ENCODE data around the gene GRM7.
A peak's percentile ranks its signal among the peaks of the same experiment; 100 is the strongest.

GRM7 gene

DNA sequence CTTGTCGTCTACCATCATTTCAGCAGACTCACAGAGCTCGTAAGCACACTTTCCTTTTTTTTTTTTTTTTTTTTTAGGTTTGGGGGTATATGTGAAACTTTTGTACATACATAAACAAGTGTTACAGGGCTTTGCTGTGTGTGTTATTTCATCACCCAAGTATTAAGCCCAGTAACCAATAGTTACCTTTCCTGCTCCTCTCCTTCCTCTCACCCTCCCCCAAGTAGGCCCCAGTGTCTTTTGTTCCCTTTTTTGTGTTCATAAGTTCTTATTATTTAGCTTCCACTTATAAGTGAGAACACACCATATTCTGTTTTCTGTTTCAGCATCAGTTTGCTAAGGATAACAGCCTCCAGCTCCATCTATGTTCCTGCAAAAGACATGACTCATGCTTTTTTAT is 746.8 kb downstream of the GRM7 start:
- DNase-seq: peak; percentile 16

DNA sequence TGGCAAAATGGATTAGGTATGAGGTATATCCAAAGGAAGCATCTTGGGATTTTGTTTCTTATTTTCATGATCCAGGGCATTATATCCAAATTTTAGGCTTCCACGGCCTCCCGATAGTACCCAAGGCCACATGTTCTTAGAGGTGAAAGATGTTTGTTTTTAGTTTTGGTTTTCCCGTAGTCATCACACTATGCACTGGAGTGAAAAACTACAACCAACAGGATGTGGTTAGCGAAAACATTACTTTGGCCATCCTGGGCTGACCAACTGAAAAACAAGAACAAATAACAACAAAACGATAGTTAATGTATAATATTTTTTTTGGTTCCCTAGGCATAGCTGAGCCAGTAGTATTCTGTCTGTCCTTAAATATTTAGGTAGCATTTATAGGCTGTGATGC is 749.7 kb downstream of the GRM7 start:
- DNase-seq: no peak

DNA sequence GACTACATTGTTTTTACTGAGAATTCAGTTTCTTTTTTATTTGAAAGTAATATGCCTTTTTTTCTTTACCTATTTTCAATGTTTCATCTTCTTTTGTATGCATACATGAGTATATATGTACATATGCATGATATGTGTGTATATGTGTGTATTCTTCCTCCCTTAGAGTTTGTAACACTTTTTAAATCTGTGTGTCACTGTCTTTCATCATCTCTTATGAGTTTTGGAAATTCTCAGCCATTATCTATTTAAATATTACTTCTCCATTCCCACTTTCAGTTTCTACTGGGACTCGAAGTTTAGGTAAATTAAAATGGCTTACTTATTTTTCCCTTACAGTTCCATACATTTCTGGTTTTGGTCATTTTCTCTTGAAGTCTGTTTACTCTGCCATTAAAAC is 754.1 kb downstream of the GRM7 start:
- DNase-seq: no peak

DNA sequence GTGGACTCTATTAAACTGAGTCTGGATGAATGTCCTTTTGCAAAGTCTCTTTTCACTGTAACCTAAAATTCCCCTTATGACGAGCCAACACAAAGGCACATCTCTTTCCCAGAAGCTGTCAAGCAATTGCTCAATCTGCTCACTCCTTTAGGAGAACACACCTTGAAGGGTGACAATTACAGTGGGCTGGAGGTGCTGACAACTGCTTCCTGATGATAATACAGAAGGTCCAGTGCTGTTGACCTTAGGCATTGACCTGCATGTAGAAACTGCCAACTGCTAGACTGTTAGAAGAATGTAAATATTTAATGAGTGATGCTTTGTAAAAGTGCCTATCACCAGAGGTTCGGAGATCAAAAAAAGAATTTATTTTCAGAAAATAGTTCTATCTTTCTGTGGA is 757.7 kb downstream of the GRM7 start:
- no peak for DNase-seq

DNA sequence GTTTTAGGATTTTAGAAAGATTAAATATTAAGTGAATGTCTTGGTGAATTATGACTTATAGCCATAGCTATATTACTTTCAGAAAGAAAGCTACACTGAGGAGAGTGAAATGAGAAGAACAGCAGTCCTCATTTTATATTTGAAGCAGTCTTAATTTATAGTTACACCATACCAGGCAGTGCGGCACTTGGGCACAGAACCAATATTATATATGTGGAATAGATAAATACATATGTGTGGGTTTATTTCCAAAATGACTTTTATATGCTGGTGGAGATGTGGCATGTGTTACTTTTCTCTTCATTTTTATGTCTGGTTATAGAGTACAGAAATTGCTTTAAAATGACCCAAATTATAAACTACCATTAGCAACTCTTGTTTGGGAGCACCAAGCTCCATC is 759.5 kb downstream of the GRM7 start:
- DNase-seq: no peak

DNA sequence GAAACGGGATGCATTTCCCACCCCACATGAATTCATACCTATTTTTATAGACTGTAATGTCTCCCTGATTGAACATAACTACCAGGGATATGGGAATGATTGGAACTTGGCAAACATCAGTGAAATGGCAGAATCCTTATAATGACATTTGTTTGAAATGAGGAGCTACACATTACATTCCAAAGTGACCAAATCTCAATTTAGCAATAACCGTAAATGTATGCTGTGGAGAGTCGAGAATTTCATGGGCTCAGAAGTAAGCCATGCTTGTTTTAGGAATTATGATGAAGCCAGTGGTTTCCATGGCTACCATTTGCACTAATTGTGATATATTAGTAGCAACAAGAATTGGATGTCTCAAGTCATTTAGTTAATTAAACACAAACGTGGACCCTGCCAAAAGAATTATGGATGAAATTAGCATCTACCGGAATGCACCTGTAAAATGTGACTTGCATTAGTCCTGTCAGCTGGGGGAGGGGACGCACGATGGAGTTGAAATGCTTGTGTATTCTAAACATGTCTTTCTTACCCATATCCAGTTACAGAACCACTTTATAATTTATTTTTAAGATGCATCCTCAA is 760.2 kb downstream of the GRM7 start:
- DNase-seq: no peak

DNA sequence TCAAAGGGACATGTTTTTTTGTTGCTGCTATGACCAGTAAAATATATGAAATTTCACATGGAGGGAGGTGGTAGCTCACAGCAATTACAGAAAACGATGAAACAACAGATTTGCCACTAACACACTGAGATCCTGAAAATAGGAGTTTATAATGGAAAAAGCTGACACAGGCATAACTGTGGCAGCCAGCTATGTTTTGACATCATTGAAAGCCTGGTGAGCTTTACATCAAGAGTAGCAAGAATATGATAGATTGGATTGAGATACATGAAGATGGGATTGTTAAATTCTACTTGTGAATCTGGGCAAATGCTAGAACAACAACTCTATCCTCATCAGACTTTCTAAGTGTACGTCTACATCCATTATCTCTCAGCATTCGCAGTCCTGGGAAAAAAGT is 760.7 kb downstream of the GRM7 start:
- no peak for DNase-seq

DNA sequence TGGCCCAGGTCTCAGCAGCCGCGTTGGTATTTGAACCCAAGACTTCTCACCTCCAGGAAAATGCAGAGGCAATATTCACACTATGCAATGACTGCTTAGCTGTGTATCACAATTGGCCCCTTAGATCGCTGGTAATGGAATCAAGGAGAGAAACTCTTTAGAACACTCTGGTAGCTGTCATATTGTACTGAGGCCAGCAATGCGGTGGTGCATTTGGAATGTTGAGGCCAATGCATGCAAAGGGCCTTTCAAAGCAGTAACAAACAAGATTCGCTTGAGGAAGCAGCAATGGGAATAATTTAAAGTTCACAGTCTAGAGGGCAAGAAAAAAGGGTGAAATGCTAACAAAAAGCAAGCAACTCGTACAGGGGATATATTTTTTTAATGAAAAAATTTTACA is 764.1 kb downstream of the GRM7 start:
- no peak for DNase-seq

DNA sequence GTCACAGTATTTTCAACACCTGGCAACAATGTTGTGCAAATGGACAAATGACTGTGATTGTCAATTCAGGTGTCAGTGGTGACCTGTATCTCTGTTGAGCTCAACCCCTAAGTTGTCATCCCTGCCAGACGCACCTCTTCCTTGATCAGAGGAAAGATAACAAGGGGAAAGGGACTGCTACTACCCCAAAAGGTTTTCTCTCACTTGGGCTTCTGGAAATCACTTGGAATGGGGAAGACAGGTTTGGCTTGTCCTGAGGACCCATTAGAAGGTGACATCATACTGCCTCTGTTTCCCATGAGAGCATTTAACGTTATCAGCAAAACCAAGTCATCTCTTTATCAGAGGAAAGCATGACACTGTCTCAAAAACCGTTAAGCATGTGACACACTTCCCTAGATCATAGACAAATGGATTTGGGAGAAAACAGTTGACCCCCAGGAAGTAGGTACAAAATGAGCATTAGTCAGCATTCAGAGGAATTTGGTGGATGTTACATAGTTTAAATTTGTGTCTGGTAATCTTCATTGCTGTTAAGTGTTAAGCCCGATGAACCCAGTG is 769.5 kb downstream of the GRM7 start:
- DNase-seq: no peak

DNA sequence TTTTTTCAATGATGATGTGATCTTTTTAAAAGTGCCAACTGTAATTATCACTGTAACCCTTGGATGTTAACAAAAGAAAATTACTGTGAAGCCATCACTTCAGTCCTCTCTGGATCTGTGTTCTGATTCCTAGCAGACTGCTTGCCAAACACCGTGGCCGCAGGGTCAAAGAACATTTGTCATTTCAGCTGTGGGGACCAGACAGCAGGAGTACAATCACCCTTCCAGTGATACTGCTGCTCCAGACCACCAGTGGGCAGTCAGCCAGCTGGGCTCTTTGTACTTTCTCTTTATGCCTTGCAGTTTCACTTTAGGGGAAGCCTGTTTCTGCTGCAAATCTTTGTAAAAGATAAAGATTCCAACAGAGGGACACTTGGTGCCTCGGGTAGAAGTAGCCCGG is 770.0 kb downstream of the GRM7 start:
- DNase-seq: no peak

DNA sequence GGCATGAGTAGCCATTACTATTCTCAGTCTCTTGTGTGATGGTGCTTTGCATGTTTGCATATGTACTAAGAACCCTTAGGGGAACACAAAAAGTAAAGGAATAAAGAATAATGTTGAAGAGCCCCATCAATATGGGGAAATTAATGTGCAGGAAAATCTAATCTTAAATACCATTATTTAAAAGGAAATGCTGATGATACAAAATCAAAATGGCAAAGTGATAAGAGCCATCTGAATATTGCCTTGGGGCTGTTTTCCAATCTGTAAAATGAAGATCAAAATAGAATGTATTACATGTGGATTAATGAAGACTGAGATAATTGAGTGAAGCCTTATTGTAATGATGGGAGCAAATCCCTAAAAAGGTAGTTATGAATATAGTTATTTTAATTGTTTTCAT is 771.4 kb downstream of the GRM7 start:
- DNase-seq: no peak

DNA sequence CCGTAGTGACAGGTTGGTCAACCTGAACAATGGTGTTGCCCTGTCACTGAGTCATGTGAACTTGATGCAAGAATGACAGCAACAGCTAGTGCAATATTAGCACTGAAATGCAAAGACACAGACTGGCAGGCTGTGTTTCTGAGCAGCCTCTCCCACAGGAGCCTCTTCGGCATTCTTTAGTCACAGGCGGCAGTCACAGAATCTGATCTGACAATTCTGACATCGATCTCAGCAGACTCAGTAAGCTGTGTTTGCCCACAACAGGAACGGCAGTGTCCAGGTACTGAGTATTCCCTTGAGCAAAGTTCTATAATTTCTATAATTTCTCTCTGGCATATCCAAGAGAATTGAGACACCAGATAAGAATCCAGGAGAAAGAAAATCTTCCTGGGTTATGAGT is 776.8 kb downstream of the GRM7 start:
- no peak for DNase-seq

DNA sequence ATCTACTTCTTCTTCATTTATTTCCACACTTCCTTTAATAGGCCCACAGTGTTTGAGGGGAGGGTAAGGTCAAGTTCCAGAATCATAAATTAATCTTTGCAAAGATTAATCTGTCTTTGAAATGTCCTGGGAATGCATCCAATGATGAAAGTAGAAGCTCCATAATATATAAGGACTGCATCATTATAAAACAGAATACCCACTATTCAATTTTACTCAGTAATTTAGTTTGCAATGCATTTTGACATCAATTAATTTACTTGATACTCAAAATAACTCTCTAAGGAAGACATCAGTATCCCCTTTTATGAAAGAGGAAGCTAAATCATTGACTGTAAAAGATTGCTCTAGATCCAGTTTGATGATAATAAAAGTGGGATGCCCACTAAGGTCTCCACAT is 777.2 kb downstream of the GRM7 start:
- DNase-seq: no peak

DNA sequence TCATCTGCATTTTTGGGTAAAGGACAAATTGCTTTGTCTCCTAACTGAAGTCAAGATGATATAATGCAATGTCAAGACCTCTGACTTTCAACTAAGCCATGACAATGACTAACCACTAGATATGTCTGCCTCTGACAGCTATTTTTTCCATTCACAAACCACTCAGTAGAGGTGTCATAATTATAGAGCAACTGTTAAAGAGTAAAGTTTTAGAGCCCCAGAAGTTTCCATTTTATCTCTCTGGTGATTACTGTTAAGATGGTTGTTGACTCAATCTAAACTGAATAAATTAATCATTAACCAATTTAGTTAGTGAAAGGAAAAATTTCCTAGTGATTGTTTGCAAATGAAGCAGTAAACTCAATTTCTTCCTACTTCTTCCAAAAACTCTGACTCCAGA is 779.9 kb downstream of the GRM7 start:
- no peak for DNase-seq

DNA sequence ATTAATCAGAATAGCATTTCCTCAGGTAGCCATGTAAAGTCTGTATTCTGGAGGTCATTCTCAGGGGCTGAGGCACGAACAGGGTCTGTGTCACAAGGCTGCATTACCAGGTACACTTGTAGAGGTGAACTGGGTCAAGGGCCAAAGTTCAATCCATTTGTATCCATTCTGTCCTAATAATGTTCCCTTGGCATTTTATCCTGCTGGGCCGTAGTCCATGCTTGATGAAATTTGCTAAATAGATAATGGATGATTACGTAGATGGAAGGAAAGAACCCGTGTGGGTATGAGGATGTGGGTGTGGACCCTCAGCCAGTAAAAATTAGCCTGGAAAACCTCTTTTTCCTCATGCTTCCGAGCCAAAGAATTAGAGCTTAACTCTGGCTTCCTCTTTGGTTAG is 785.9 kb downstream of the GRM7 start:
- DNase-seq: no peak

DNA sequence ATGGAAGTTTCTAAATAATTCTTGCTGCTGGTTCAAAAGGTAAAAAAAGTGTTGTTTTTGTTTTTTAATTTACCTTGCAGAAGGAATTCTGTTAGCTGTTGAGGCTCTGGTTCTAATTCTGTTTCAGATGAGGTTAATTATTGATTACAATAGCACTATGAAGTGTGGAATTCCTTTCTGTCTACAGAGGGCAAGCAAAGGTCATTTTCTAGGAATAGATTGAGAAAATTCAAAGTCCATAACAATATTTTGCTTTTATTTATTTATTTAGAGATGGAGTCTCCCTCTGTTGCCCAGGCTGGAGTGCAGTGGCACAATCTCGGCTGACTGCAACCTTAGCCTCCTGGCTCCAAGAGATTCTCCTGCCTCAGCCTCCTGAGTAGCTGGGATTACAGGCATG is 789.6 kb downstream of the GRM7 start:
- no peak for DNase-seq

DNA sequence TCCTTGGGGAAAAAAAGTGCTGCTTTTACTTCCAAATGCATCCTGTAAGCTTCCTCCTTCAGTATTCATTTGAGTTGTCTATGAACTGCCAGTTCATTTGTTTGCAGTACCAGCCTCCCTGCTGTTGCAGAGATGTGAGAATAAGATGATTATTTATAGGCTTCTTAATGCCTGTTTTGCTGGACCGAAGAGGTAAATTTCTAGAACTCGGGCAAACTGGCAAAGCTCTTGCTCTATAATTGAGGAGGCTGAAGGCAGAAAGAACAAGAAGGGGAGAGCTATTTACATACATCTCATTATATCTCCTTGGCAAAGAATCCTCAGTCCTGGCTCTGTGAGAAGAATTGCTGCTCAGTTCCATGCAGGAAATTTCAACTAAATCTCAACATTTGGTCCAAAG is 790.4 kb downstream of the GRM7 start:
- DNase-seq: no peak

DNA sequence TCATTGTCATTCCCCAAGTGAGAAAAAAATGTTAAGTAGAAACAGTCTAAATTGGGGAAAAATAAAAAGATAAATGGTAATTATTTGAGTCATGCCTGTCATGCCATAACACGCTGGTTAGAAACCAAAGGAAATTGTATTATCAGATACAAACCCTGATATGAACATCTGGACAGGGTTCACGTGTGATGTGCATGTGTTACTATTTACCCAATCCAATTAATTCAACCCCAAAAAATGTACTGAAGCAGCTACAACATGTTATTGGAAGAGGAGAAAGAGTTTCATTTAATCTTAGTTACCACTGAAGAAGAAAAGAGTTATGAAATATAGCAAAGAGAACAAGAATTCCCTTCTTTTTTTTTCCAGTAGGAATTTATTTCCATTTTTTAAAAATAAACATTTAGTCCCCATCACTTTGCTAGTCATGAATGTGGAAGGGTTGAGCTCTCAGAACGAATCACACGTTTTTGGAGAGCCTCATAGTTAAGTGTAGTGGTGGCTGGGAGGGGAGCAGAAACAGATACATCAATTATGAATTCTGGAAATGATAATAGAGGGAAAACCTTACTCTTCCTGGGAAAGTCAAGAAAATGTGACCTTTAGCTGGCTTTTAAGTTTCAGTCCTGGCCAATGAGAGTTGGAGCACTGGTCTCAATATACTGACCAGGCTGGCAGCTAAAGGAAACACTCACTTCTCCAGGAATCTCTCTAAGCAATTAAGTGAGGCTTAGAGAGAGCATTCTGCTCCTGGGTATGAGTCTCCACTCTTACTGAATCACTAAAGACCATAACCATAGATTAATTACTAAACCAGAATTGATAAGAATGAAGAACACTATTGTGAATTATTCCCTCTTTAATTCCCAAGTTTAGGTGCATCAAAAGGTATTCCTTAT is 796.5 kb downstream of the GRM7 start:
- no peak for DNase-seq

DNA sequence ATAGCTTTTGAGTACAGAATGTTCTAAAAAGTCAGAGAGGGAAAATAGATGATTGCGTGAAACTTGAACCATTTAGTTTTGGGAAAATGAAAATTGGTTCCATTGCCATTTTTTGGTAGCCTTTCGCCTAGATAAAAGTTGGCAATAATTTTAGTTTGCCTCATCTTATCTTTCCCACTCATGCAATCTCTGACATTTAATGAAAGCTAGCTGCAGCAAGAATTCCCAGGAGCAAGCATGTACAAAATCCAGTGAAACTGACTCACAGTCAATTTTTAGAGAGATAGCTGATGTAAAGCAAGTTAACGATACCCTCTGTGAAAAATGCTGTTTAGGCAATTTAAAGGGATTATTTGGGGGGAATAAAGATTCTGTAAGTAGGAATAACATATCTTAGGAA is 797.4 kb downstream of the GRM7 start:
- DNase-seq: no peak

DNA sequence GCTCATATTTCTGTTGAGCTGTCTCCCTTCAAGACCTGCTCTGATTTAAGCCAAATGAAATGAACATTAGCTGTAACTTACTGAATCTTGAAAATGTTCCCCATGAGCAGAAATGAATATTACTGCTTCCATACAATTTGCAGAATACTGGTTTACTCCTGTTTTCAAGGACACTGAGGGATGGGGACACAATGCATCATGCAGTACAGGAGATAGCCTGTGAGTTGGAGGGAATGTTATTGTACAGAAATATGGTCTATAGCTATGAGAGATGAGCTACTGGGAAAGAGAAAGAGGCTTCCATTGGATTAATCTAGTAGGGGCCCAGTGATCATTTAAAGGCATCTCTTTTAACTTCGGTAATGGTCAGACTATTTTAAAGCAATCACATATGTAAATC is 798.2 kb downstream of the GRM7 start:
- DNase-seq: no peak

DNA sequence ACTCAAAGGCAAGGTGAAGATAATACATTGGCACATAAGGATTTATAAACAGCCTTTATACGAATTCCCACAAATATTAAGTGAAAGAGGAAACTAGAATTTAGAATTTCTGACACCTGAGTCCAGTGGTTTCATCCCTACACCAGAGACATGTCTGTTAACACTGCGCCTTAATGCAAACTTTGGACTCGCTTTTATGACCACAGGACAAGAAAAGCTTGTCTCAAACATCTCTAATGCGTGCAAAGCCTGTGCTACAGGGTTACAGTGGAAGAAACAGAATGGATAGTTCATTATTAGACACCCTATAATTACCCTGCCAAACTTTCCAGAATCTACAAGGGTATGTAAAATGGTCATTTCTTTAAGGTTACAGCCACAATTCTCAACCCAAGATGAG is 802.9 kb downstream of the GRM7 start:
- DNase-seq: no peak

DNA sequence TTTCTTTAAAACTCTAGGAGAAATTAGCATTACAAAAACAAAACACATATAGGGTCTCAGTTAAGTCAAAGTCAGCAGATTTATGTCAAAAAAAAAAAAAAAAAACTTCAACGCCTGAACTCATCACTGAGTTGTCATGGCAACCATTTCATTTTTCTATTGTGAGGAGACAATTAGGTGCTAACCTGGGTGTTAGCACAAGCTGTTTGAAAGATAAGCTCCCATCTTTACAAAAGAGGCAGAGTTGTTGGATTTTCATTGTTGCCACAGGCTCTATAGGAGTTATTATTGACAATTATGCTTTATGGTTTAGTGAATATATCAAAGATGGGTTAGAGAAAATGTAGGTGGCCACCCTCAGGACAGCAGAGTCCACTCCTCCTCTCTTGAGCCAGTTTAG is 806.9 kb downstream of the GRM7 start:
- DNase-seq: no peak

DNA sequence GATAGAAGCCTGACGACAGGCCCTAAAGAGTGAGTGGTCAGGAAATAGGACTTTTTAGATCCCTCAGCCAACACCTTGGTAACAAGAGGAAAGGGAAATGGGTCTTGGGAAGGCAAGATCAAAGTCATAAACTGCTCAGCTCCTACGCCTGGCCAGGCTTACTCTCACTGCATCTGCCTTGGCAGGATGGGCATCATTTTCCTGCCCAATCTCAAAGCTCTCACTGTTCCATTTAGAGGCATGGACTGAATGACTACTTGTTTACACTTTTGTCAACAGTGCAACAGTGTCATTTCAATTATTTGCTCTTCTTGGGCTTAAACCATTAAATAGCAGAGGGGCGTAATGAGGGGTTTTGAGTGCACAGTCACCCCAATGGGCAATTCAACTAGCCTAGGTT is 808.7 kb downstream of the GRM7 start:
- DNase-seq: no peak

DNA sequence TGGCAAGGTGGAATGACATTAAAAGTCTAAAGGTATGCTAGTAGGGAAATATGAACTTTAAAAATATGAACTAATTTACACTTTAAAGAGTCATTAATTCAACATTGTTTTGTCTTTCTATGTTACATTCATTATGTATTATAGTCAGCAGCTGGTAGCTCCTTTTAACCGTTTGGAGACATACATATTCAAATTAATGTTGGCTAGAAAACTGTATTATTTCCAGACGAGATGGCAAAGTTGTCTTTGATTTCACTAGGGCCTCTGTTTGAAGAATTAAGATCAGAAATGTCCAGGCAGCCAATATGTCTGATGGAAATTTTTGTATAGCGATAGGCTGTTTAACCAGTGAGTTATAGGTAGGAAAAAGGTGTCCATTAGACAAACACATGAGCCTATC is 817.6 kb downstream of the GRM7 start:
- DNase-seq: no peak

DNA sequence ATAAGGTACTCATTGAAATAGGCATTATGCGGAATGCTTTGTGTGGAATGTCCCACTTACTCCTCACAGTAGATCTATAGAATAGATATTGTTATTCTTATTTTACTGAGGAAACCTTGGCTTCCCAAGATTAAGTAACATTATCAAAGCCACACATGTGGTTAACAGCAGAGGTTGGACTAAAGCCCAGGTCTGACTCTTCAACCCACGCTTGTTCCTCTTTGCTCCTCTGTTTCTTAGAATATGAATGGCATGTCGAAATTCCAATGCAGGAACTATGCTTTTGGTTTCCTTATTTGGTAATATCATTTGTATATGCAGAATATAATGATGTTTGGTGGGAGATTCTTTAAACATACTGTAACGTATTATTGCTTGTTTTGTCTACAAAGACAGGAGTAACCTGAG is 821.9 kb downstream of the GRM7 start:
- peak; percentile 34 for DNase-seq

Data from KG1 (cell line).